ENCODE results near the gene PTGER4.

The PTGER4 gene

DNA sequence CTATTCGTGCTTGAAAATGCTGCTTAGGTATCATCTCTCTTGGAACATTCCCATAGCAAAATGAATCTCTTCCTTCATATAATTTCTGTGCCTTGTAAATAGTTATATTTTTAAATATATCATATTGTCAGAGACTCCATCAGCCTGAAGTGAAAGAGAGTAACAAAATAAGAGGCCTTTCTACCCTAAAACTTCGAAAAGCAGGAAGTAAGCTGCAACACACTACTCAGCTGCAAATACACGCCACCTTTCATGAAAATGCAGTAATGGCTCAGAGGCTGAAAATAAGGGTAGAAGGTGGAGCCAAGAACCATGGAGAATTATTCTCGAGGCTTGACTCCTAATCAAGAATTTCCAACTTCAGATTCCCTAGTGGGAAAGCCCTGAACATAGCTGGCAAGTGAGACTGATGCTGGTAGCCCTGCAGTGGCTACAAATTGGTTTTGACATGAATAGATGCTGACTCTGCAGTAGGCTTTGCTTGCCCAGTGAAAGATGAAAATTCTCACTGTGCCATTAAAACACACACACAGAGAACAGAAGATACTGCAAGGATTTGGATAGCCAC is 30.2 kb upstream of the PTGER4 start:
- Histone ChIP-seq H4K91ac (ENCODE audit: low read depth, low read length) (no peak overlapping the region), H3K4me3 (ENCODE audit: low read depth, low read length) (no peak overlapping the region), H3K18ac (ENCODE audit: low read length) (no peak overlapping the region), H2BK12ac (ENCODE audit: low read length) (no peak overlapping the region), H3K4me1 (ENCODE audit: control insufficient read depth in 1 of 2, insufficient read depth in 2 of 2, low read length in 2 of 2) (no peaks in the 10 kb centered on the region), H3K79me1 (ENCODE audit: low read length) (no peaks in the 10 kb centered on the region), H3K14ac (ENCODE audit: low read length) (no peak overlapping the region), H3K9me3 (ENCODE audit: insufficient read depth, low read depth, low read length) (no peaks in the 10 kb centered on the region), H3K36me3 (ENCODE audit: control insufficient read depth in 1 of 2, insufficient read depth in 2 of 2, low read length in 2 of 2) (no peaks in the 10 kb centered on the region), H3K9ac (ENCODE audit: low read length) (no peak overlapping the region), H4K12ac (ENCODE audit: low read depth, low read length) (no peak overlapping the region), H2BK5ac (ENCODE audit: low read depth, low read length, poor library complexity) (no peak overlapping the region), H2AK5ac (ENCODE audit: low read length) (no peak overlapping the region), H3K4ac (ENCODE audit: low read depth, low read length) (no peak overlapping the region), H2AFZ (ENCODE audit: insufficient read depth, low read length, poor library complexity) (no peak overlapping the region), H3K4me2 (ENCODE audit: low read length) (no peak overlapping the region), H2BK120ac (ENCODE audit: insufficient read depth, low read length, poor library complexity) (no peak overlapping the region), H3K27me3 (ENCODE audit: insufficient read depth, low read length) (no peaks in the 10 kb centered on the region), H4K8ac (ENCODE audit: low read depth, low read length) (no peak overlapping the region), H3K27ac (ENCODE audit: low read depth, low read length) (no peak overlapping the region), H3K79me2 (ENCODE audit: control insufficient read depth, insufficient read depth, low read length, poor library complexity) (no peaks in the 10 kb centered on the region), H3K23ac (ENCODE audit: low read length) (no peak overlapping the region)
- peak; percentile 48 to 63 for DNase-seq
- WGBS (ENCODE audit: extremely low coverage, insufficient coverage, insufficient read length) = no CpG with 5 or more reads among the region's 4 CpGs

GRCh38 chr5:40651201-40651600 is 28.5 kb upstream of the PTGER4 start:
- Histone ChIP-seq H3K27ac (ENCODE audit: low read depth, low read length) (no peak overlapping the region), H3K9ac (ENCODE audit: low read length) (no peak overlapping the region), H3K79me1 (ENCODE audit: low read length) (no peaks in the 10 kb centered on the region), H4K12ac (ENCODE audit: low read depth, low read length) (no peak overlapping the region), H3K18ac (ENCODE audit: low read length) (no peak overlapping the region), H3K27me3 (ENCODE audit: insufficient read depth, low read length) (no peaks in the 10 kb centered on the region), H3K14ac (ENCODE audit: low read length) (no peak overlapping the region), H3K4me3 (ENCODE audit: low read depth, low read length) (no peak overlapping the region), H3K4me2 (ENCODE audit: low read length) (no peak overlapping the region), H3K36me3 (ENCODE audit: control insufficient read depth in 1 of 2, insufficient read depth in 2 of 2, low read length in 2 of 2) (no peaks in the 10 kb centered on the region), H3K4ac (ENCODE audit: low read depth, low read length) (no peak overlapping the region), H2BK120ac (ENCODE audit: insufficient read depth, low read length, poor library complexity) (no peak overlapping the region), H4K91ac (ENCODE audit: low read depth, low read length) (no peak overlapping the region), H2AFZ (ENCODE audit: insufficient read depth, low read length, poor library complexity) (no peak overlapping the region), H2AK5ac (ENCODE audit: low read length) (no peak overlapping the region), H2BK12ac (ENCODE audit: low read length) (no peak overlapping the region), H3K79me2 (ENCODE audit: control insufficient read depth, insufficient read depth, low read length, poor library complexity) (no peaks in the 10 kb centered on the region), H3K9me3 (ENCODE audit: insufficient read depth, low read depth, low read length) (no peaks in the 10 kb centered on the region), H3K23ac (ENCODE audit: low read length) (no peak overlapping the region), H3K4me1 (ENCODE audit: control insufficient read depth in 1 of 2, insufficient read depth in 2 of 2, low read length in 2 of 2) (no peaks in the 10 kb centered on the region), H4K8ac (ENCODE audit: low read depth, low read length) (no peak overlapping the region), H2BK5ac (ENCODE audit: low read depth, low read length, poor library complexity) (no peak overlapping the region)
- no peak for DNase-seq
- no CpG with 5 or more reads among the region's 3 CpGs for WGBS (ENCODE audit: extremely low coverage, insufficient coverage, insufficient read length)

DNA sequence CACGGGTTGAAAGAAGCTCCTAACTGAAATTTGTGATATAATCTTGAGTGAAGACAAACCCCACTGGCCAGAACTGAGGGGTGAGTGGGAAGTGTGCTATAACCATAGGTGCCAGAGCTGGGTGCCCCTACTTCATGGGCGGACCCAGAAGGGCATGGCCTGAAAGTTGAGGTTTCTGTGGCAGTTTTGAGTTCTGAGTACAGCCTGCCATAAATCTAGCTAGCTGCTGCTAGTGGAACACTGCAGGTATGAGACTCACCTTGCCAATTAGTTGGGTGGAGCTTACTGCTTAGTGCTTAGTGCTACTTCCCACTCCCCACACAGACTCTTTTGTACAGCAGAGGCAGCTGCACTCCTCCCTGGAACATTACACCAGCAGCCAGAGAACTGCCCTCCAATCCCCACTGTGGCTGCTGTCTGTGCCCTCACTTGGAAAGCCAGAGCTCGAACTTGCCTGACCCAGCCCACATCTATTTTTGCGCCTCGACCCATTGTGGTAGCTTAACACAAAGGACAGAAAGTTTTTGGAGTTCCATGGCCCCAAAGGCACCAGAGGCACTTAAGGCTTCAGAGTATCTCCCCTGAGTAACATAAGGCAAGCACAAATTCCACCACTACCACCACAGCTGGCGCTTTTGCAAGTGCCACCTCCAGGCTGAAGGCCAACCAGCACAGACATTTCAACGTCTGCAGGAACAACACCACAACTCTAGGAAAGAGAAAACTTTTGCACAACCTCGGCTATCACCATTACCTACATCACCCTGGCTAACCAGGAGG is 27.1 kb upstream of the PTGER4 start:
- no peak overlapping the region for H4K8ac ChIP-seq (ENCODE audit: low read depth, low read length)
- no peak overlapping the region for H2AK5ac ChIP-seq (ENCODE audit: low read length)
- no peak for DNase-seq
- no peak overlapping the region for H3K23ac ChIP-seq (ENCODE audit: low read length)
- no peak overlapping the region for H3K14ac ChIP-seq (ENCODE audit: low read length)
- no peak overlapping the region for H3K27ac ChIP-seq (ENCODE audit: low read depth, low read length)
- H3K4me2 ChIP-seq (ENCODE audit: low read length) = no peak overlapping the region
- no peaks in the 10 kb centered on the region for H3K79me1 ChIP-seq (ENCODE audit: low read length)
- no peak overlapping the region for H2BK12ac ChIP-seq (ENCODE audit: low read length)
- no peak overlapping the region for H4K91ac ChIP-seq (ENCODE audit: low read depth, low read length)
- H3K9ac ChIP-seq (ENCODE audit: low read length) = no peak overlapping the region
- no peaks in the 10 kb centered on the region for H3K27me3 ChIP-seq (ENCODE audit: insufficient read depth, low read length)
- H2BK120ac ChIP-seq (ENCODE audit: insufficient read depth, low read length, poor library complexity) = no peak overlapping the region
- no peaks in the 10 kb centered on the region for H3K36me3 ChIP-seq (ENCODE audit: control insufficient read depth in 1 of 2, insufficient read depth in 2 of 2, low read length in 2 of 2)
- H3K18ac ChIP-seq (ENCODE audit: low read length) = no peak overlapping the region
- H3K9me3 ChIP-seq (ENCODE audit: insufficient read depth, low read depth, low read length) = no peaks in the 10 kb centered on the region
- H2BK5ac ChIP-seq (ENCODE audit: low read depth, low read length, poor library complexity) = no peak overlapping the region
- H3K4me3 ChIP-seq (ENCODE audit: low read depth, low read length) = no peak overlapping the region
- no peaks in the 10 kb centered on the region for H3K79me2 ChIP-seq (ENCODE audit: control insufficient read depth, insufficient read depth, low read length, poor library complexity)
- H2AFZ ChIP-seq (ENCODE audit: insufficient read depth, low read length, poor library complexity) = no peak overlapping the region
- H3K4me1 ChIP-seq (ENCODE audit: control insufficient read depth in 1 of 2, insufficient read depth in 2 of 2, low read length in 2 of 2) = no peaks in the 10 kb centered on the region
- no peak overlapping the region for H4K12ac ChIP-seq (ENCODE audit: low read depth, low read length)
- WGBS (ENCODE audit: extremely low coverage, insufficient coverage, insufficient read length) = no CpG with 5 or more reads among the region's 8 CpGs
- H3K4ac ChIP-seq (ENCODE audit: low read depth, low read length) = no peak overlapping the region

GRCh38 chr5:40653221-40654022 is 26.3 kb upstream of the PTGER4 start:
- H4K91ac ChIP-seq (ENCODE audit: low read depth, low read length) = no peak overlapping the region
- H3K4ac ChIP-seq (ENCODE audit: low read depth, low read length) = no peak overlapping the region
- no peaks in the 10 kb centered on the region for H3K27me3 ChIP-seq (ENCODE audit: insufficient read depth, low read length)
- H3K79me1 ChIP-seq (ENCODE audit: low read length) = no peaks in the 10 kb centered on the region
- H3K36me3 ChIP-seq (ENCODE audit: control insufficient read depth in 1 of 2, insufficient read depth in 2 of 2, low read length in 2 of 2) = no peaks in the 10 kb centered on the region
- DNase-seq = no peak
- no peak overlapping the region for H3K14ac ChIP-seq (ENCODE audit: low read length)
- no peak overlapping the region for H3K9ac ChIP-seq (ENCODE audit: low read length)
- H3K4me1 ChIP-seq (ENCODE audit: control insufficient read depth in 1 of 2, insufficient read depth in 2 of 2, low read length in 2 of 2) = no peaks in the 10 kb centered on the region
- WGBS (ENCODE audit: extremely low coverage, insufficient coverage, insufficient read length) = no CpG with 5 or more reads among the region's 4 CpGs
- no peak overlapping the region for H2BK120ac ChIP-seq (ENCODE audit: insufficient read depth, low read length, poor library complexity)
- H2BK5ac ChIP-seq (ENCODE audit: low read depth, low read length, poor library complexity) = no peak overlapping the region
- no peak overlapping the region for H4K8ac ChIP-seq (ENCODE audit: low read depth, low read length)
- H3K4me2 ChIP-seq (ENCODE audit: low read length) = no peak overlapping the region
- H3K79me2 ChIP-seq (ENCODE audit: control insufficient read depth, insufficient read depth, low read length, poor library complexity) = no peaks in the 10 kb centered on the region
- H3K27ac ChIP-seq (ENCODE audit: low read depth, low read length) = no peak overlapping the region
- H2AFZ ChIP-seq (ENCODE audit: insufficient read depth, low read length, poor library complexity) = no peak overlapping the region
- H2AK5ac ChIP-seq (ENCODE audit: low read length) = no peak overlapping the region
- no peaks in the 10 kb centered on the region for H3K9me3 ChIP-seq (ENCODE audit: insufficient read depth, low read depth, low read length)
- no peak overlapping the region for H3K4me3 ChIP-seq (ENCODE audit: low read depth, low read length)
- H4K12ac ChIP-seq (ENCODE audit: low read depth, low read length) = no peak overlapping the region
- no peak overlapping the region for H2BK12ac ChIP-seq (ENCODE audit: low read length)
- no peak overlapping the region for H3K23ac ChIP-seq (ENCODE audit: low read length)
- H3K18ac ChIP-seq (ENCODE audit: low read length) = no peak overlapping the region

All from trophoblast cell (in vitro differentiated cells and primary cell).